IPS-18a (cell line): ENCODE measurements around the gene RFT1.

Source experiments
- H3K27ac ChIP-seq: one replicate; pipeline ENCODE4 v1.5.1; 2013; ENCODE audit warnings: low read length
- H3K27me3 ChIP-seq: one replicate; pipeline ENCODE4 v1.6.1; 2013; ENCODE audit warnings: mild to moderate bottlenecking, low read length; ENCODE audit not compliant: control insufficient read depth, insufficient read depth
- H3K36me3 ChIP-seq: one replicate; pipeline ENCODE4 v1.6.1; 2013; ENCODE audit warnings: low read depth, low read length; ENCODE audit not compliant: control insufficient read depth
- H3K4me1 ChIP-seq: one replicate; pipeline ENCODE4 v1.6.1; 2013; ENCODE audit warnings: low read depth, low read length; ENCODE audit not compliant: control insufficient read depth
- H3K4me3 ChIP-seq: one replicate; pipeline ENCODE4 v1.5.1; 2013; ENCODE audit warnings: low read length
- H3K9ac ChIP-seq: one replicate; pipeline ENCODE4 v1.6.1; 2013; ENCODE audit warnings: mild to moderate bottlenecking, low read length, moderate library complexity
- H3K9me3 ChIP-seq: one replicate; pipeline ENCODE4 v1.6.1; 2013; ENCODE audit warnings: low read depth, low read length; ENCODE audit not compliant: control insufficient read depth

RFT1 gene

DNA sequence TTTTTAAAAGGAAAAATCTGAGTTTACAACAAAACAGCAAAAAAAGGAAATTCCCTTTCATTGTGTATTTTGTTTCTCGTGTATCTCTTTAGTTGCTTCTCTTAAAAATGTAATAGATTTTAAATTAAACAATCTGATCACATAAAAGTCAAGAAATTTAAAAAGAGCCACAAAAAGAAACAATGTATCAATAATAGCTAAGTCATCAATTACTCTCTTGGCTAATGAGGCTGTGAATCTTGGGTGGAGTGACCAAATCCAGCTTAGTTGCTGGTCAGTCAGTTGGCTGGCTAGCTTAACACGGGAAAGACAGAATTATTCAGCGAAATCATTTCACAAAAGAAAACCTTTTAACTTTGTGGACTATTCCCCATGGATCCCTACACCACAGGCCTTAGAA is 87.6 kb downstream of the RFT1 start:
- Histone ChIP-seq H3K4me1 (peaks cover 5% of the 10 kb centered on the region), H3K27me3 (peaks cover 40% of the 10 kb centered on the region), H3K27ac (no peak overlapping the region), H3K9ac (no peak overlapping the region), H3K36me3 (no peaks in the 10 kb centered on the region), H3K9me3 (no peaks in the 10 kb centered on the region), H3K4me3 (no peak overlapping the region)

DNA sequence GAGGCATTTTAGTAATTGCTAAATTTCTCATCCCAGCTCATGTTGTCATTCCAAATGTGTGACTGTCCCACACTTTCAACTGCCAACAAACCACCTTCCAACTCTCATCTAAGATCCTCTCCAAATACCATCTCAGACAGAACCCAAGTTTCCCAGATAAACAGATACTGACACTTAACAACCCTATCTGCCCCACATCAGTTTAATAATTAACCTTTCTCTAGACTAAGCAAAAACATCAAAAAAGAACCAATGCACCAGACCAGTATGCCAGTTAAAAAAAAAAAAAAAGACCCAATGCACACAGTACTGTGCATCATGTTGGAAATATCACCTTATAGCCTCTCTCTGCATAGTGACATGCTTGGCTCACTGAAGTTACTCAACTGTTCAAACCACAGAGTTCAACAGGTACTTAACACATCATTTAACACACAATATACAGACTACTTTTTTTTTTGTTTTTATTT is 89.8 kb downstream of the RFT1 start:
- peaks cover 25% of the 10 kb centered on the region for H3K27me3 ChIP-seq
- H3K27ac ChIP-seq: no peak overlapping the region
- H3K4me1 ChIP-seq: peaks cover 5% of the 10 kb centered on the region
- no peak overlapping the region for H3K4me3 ChIP-seq
- no peaks in the 10 kb centered on the region for H3K9me3 ChIP-seq
- no peak overlapping the region for H3K9ac ChIP-seq
- H3K36me3 ChIP-seq: no peaks in the 10 kb centered on the region

- H3K9ac ChIP-seq: no peak overlapping the region
- no peaks in the 10 kb centered on the region for H3K36me3 ChIP-seq
- peaks cover 4% of the 10 kb centered on the region for H3K4me1 ChIP-seq
- no peaks in the 10 kb centered on the region for H3K9me3 ChIP-seq
- no peak overlapping the region for H3K4me3 ChIP-seq
- H3K27ac ChIP-seq: no peak overlapping the region
- peaks cover 20% of the 10 kb centered on the region for H3K27me3 ChIP-seq
Measured at GRCh38 chr3:53039376-53039752, 90.9 kb downstream of the RFT1 start.

DNA sequence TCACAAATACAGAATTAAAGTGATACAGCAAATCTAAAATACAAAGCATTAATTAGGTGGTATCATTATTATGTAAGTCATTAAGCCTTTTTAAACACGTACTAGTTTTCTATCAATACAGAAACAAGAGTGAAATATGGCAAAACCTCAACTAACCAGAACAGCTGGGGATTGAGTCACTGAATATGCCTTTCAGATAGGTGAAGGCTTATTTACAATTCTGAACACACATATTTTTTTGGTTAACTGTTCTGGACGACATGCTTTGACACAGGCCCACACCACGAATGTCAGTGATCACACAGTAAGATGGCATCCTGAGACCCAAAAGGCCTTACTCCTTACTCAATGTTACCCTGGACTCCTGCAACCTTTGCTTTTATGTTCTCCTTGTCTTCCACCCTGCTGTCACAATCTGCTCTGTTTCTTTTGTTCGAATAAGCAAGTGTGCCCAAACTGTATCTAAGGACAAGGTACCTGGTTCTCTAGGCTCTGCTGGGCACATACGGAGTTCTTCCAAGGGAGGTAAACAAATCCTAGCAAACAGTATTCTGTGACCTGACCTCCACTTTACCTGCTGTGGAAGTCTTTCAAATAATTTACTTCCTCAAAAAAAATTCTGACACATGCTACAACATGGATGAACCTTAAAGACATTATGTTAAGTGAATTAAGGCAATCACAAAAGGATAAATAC is 91.4 kb downstream of the RFT1 start:
- Histone ChIP-seq H3K4me1 (peaks cover 3% of the 10 kb centered on the region), H3K4me3 (no peak overlapping the region), H3K9ac (no peak overlapping the region), H3K36me3 (no peaks in the 10 kb centered on the region), H3K27ac (no peak overlapping the region), H3K27me3 (peaks cover 15% of the 10 kb centered on the region), H3K9me3 (no peaks in the 10 kb centered on the region)
